H7 (cell line): ENCODE measurements around the gene FBXW4. TPM values are rescaled to one million over a fixed set of nuclear protein-coding genes. Genes with fewer than 3 reads are reported as not detected.
A peak's percentile ranks its signal among the peaks of the same experiment; 100 is the strongest.

Experiments used
- DNase-seq: peaks from one replicate; pipeline ENCODE4 v3.0.0; 2012
- H3K27me3 ChIP-seq: 2 replicates; pipeline ENCODE4 v1.6.0; 2011; ENCODE audit warnings: mild to moderate bottlenecking, low read length; ENCODE audit not compliant: control insufficient read depth, insufficient read depth
- H3K36me3 ChIP-seq: replicated peaks from 2 replicates; pipeline ENCODE4 v1.5.1; 2011; ENCODE audit warnings: low read length; ENCODE audit not compliant: control insufficient read depth, insufficient read depth
- H3K4me3 ChIP-seq: 2 replicates; pipeline ENCODE4 v1.5.1; 2011; ENCODE audit warnings: low read depth, mild to moderate bottlenecking, control low read depth, low read length, moderate library complexity; ENCODE audit not compliant: insufficient read depth
- total RNA-seq: library from RNA; depleted of rRNA; stranded (reverse); fragments of >200 nt; shearing (Covaris generic); gene quantifications from 2 replicates; pipeline ENCODE4 v1.2.3, GENCODE V29; 2014

Gene FBXW4
- total RNA-seq, 1 experiment from 2014 or later = 25.4 TPM

DNA sequence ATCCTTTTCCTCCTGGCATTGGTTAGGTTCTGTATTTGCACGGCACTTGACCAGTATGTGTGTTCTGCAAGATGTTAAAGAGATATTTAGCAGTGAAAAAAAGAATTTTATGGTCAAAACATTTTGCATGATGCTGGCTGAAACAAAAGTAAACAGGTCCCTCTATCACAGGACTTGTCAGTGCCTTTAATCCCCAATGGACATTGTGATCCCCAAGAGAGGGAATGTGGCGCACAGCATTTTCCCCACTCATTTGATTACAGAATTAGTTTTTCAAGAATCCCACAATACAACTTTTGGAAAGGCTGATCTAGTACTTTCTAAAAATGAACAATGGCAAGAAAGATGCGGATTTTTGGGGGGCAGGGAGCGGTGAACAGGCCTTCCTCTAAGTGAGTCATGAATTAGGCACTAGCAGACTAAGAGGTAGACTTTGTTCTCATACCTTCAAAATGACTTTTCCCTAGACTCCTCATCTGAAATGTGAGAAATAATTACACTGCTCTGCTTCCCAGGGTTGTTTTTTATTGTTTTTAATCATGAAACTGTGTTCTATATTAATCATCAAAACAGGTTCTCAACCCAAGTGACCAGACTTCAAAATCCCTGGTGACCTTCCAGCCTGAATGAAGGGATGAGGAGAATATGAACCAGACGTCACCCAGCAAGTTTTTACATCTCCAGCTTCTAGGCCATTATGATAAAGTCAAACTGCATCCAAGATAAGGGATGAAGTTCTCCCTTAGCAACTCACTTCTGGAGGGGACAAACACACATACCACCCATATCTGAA, 8.6 kb downstream of the FBXW4 start:
- no peak for DNase-seq

DNA sequence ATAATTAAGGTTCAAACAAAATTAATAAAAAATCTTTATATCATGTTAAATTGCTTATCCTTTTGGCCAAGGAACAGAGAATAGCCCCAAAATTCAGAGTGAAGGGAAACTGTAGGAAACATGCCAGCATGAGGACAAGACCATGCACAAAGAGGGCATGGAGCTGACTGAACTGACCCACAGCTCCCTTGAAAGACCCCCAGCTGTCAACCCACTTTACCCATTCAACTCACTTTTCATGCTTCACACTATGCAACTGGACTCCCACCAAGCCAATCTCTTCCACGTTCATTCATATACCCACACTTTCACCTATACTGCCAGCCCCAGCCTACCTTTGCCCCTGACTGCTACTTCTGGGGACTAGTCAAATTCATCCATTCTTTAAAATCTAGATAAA, 10.2 kb downstream of the FBXW4 start:
- no peak overlapping the region for H3K4me3 ChIP-seq
- H3K36me3 ChIP-seq = no peaks in the 10 kb centered on the region
- no peak for DNase-seq
- no peaks in the 10 kb centered on the region for H3K27me3 ChIP-seq

More for the DNA sequence above, 8.6 kb downstream of the FBXW4 start:
- no peak overlapping the region for H3K4me3 ChIP-seq
- H3K27me3 ChIP-seq = no peaks in the 10 kb centered on the region
- no peaks in the 10 kb centered on the region for H3K36me3 ChIP-seq

DNA sequence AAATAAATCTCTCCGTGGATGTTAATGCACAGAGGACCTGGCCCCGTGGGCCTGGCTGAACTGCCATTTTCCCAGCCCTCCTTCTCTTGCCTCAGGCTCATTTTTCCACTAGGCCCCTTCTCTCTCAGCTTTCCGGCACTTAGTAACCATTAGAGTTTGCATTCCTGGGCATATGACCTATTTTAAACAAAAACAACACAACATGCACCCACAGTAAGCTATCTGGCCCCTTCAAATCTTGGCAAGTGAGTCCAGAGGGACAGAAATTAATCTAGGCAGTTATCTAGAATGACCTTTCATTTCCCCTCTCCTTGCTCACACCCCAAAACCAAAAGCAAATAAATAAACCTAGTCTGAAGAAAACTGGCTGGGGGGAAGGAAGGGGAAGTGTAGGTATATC, 11.7 kb downstream of the FBXW4 start:
- Histone ChIP-seq H3K4me3 (no peak overlapping the region), H3K36me3 (no peaks in the 10 kb centered on the region), H3K27me3 (no peaks in the 10 kb centered on the region)
- DNase-seq = no peak

DNA sequence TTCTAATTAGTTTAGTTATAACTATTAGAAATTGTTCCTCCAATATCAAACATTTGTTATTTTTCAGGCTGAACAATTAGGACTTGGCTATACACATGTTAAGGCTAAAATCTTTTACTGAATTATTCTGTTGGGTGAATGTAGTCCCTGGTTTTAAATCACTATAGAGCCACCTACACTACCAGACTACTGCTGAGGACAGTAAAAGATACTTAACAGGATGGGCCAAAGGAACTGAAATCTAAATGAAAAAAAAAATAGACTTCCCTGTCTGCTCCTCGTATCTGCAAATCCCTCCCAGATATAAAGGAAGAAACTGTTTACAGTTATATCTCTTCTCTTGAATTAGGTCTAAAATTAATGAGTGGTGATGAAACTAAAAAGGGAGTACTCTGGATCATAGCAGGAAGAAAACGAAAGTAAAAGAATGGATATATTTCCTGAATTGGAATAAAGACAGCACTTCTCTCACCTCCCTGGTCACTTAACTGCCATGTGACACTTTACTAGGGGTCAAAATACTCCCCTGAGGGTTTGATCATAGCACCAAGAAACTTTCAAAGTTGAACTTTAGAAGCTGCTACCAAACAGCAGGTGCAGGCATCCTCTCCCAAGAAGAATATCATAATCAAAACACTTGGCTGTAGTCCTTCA, 12.7 kb downstream of the FBXW4 start:
- DNase-seq = no peak
- Histone ChIP-seq H3K4me3 (no peak overlapping the region), H3K27me3 (no peaks in the 10 kb centered on the region), H3K36me3 (no peaks in the 10 kb centered on the region)

DNA sequence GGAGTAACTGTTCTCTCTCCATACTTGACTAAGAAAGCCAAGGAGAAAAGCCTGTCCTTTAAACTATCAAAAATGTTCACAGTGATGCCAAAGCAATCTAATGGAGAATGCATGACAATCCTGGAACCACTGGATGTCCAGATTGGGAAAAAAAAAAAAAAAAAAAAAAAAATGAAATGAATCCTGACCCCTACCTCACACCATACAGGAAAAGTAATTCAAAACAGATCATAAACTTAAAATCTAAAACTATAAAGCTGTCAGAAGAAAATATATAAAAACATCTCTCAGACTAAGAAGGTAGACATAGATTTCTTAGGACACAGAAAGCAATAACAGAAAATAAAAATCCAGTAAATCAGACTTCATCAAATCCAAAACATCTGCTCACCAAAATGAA, 18.4 kb downstream of the FBXW4 start:
- Histone ChIP-seq H3K27me3 (no peaks in the 10 kb centered on the region), H3K4me3 (no peak overlapping the region), H3K36me3 (peaks cover 6% of the 10 kb centered on the region)
- no peak for DNase-seq

DNA sequence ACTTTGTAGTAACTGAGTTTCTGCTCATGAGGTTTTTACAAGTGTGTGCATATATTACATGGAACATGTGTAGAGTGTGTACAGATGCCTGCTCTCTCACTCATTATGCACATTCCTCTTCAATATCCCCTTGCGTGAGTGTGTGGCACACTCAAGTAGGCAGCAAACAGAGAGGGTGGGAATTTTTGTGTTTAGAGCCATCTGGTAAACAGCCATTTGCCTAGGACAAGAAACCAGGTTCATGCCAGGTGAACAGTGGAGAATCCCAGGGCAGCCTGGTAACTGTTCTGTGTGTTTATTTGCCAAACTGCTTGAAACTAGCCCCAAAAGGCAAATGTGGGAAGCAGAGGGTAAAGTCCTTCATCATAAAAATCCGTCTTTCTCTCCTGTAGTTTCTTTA, 19.9 kb downstream of the FBXW4 start:
- no peaks in the 10 kb centered on the region for H3K27me3 ChIP-seq
- peaks cover 6% of the 10 kb centered on the region for H3K36me3 ChIP-seq
- H3K4me3 ChIP-seq = no peak overlapping the region
- no peak for DNase-seq

DNA sequence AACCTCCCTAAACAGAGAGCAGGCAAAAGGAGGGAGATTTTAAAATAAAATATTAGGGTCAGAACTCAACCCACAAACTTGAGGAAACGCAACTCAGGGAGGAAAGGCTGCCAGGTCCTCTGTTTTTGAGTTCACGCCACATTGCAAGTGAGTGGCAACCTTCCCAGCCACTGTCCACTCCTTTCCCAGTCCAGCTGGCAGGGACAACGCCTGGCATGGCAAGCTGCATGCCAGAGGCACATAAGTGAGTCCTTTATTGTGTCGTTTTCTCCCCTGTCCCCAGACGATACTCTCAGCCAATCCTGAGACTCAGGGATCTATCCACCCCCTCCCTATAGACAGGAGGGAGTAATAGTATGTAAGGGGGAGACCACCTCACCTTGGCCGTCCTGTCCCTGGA, 22.4 kb downstream of the FBXW4 start:
- no peak for DNase-seq
- no peaks in the 10 kb centered on the region for H3K27me3 ChIP-seq
- H3K36me3 ChIP-seq = peaks cover 8% of the 10 kb centered on the region
- no peak overlapping the region for H3K4me3 ChIP-seq

DNA sequence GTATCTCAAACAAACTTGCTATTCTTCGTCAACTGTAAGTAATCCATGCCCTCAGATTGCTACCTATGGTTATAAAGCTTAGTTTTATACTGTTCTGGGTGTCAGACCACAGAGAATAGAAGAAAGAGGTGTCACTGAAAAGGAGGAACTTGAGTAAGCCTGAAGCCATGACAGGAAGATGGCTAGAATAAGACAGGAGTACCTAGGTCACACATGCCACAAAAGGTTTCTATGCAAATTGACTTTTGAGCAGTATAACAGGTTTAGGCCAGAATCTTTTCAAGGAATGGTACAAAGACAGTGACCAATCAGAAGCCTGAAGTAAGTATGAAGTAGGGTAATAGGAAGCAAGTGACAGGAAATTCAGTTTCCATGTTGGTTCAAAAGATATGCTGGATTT, 23.5 kb downstream of the FBXW4 start:
- H3K4me3 ChIP-seq = no peak overlapping the region
- H3K27me3 ChIP-seq = no peaks in the 10 kb centered on the region
- no peak for DNase-seq
- peaks cover 8% of the 10 kb centered on the region for H3K36me3 ChIP-seq

DNA sequence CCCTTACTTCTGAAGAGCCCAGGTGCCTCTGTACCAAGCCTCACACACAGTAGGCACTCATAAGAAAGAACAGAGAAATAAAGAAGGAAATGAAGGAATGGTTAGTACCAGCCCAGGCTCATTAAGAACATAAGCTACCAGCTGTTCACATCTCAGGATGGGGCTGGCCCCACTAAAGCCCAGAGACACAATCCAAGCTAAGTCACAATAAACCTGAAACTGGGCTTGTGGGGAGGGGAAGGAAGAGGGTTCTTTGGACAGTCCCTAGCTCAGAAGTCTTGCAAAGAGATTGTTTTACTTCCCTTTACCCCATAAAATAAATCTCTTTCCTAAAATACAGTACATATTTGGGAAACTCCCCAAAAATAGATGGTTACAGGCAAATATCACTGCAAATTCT, 24.3 kb downstream of the FBXW4 start:
- H3K36me3 ChIP-seq = peaks cover 8% of the 10 kb centered on the region
- H3K27me3 ChIP-seq = no peaks in the 10 kb centered on the region
- no peak for DNase-seq
- H3K4me3 ChIP-seq = no peak overlapping the region

DNA sequence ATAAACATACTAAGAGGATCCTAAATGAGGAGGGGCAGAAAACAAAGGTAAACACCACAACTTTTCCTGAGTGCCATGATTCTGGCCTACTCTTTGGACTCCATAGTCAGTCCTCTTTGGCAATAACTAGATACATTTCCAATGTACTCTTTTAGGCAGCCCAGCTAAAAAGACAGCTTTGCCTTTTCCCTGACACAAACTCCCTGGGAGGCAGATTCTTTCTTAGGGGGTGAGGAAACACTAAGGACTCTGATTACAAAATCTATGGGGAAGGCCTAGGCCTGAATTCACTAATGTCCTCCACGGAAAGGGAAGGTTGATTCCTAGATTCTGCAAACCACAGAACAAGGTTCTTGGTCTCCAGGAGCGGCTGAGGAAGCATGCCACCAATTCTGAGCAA, 25.8 kb downstream of the FBXW4 start:
- Histone ChIP-seq H3K27me3 (no peaks in the 10 kb centered on the region), H3K4me3 (no peak overlapping the region), H3K36me3 (peaks cover 8% of the 10 kb centered on the region)
- no peak for DNase-seq

DNA sequence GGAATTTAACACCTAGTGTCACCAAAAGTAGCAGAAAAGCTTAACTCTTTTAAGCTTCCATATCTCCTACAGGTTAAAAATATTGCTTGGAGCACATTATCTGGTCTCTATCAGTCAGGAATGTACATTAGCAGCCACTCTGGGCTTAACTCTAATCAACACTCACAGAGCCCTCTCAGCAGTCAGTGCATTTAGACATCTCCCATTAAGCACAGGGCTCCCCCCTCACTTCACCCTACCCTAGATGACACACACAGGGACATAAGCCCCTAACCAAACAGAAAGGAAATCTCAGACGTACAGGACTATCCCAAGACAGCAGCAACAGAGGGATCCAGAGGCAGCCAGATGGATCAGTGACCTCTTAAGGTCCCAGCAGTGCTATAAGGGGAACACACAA, 26.4 kb downstream of the FBXW4 start:
- H3K27me3 ChIP-seq = no peaks in the 10 kb centered on the region
- no peak overlapping the region for H3K4me3 ChIP-seq
- no peak for DNase-seq
- H3K36me3 ChIP-seq = peaks cover 8% of the 10 kb centered on the region

DNA sequence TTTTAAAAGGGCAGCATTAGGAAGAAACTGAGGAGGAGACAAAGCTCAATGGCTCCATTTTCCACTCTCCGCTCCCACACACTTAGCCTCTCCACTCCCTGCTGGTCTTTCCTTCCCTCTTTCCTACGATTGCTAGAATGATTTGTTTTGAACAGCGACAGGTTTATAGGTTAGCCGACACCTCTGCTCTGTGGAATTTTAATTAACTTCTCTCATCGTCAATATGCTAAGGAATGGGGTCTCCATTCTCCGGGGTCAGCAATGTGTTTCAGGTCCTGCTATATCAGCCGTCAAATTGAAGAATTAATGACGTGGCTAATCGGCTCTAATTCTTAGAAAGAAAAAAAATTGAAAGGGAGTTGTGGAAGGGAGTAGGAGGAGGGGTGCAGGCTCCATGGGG, 28.9 kb downstream of the FBXW4 start:
- H3K27me3 ChIP-seq = no peaks in the 10 kb centered on the region
- no peak overlapping the region for H3K4me3 ChIP-seq
- peaks cover 2% of the 10 kb centered on the region; the same call in 1 of the 2 replicates for H3K36me3 ChIP-seq
- no peak for DNase-seq

DNA sequence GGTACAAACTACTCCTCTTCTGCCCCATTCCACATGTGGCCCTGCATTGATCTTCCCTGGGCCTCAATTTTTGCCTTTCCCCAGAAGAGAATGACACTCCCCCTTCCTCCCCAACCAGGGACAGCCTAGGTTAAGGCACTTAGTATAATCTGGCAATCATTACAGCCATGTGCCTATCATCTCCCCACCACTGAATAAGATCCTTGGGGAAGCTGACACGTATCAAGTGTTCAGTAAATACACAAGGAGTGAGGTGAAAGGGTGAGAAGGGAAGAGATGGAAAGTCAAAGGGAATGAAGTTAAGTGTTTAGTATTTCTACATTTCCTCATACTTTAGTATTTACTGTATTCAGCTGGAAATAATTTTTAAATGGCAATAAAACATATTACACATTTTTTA, 31.9 kb downstream of the FBXW4 start:
- no peaks in the 10 kb centered on the region; the same call in 1 of the 2 replicates for H3K36me3 ChIP-seq
- no peaks in the 10 kb centered on the region for H3K27me3 ChIP-seq
- H3K4me3 ChIP-seq = no peak overlapping the region
- no peak for DNase-seq

DNA sequence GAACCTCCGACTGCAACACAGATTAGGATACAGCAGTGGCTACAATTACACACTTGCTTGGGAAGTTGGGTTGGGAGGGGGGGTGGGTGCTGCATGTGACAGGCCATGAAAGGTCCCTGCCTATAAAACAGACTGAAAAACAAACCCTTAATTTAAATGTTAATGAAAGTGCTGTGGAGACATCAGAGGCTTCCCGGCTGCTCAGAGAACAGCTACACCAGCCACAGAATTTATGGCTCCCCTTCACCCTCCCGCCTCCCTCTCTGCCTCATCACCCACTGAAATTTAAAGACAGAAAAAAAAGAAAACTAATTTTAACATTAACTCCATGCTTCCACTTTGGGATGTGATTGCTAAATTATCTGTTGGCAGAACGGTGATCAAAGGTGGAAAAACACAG, 34.7 kb downstream of the FBXW4 start:
- Histone ChIP-seq H3K36me3 (no peaks in the 10 kb centered on the region; the same call in 1 of the 2 replicates), H3K27me3 (no peaks in the 10 kb centered on the region), H3K4me3 (no peak overlapping the region)
- peak; percentile 70 for DNase-seq

DNA sequence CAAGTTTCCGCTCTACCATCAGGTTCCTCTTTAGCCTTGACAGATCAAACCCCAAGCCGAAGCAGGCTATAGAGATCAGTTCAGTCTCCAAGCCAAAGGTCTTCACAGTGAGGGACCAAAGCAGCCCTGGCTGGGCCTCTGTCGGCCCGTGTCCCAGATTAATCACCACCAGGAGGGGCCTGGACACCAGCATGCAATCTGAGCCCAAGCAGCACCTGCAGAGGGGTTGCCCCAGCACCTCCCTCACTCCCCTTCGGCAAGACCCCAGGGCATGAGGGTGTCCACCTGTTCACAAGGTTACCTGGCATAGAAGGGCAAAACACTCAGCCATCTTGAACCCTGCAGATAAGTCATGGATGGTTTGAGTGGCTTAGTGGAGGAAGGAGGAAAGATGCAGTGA, 36.0 kb downstream of the FBXW4 start:
- DNase-seq = no peak
- no peak overlapping the region for H3K4me3 ChIP-seq
- H3K36me3 ChIP-seq = no peaks in the 10 kb centered on the region; the same call in 1 of the 2 replicates
- H3K27me3 ChIP-seq = no peaks in the 10 kb centered on the region
